Common myeloid progenitor, CD34-positive (primary cell): ENCODE results near the gene SUN1.

Source experiments
- CTCF ChIA-PET: fragments of 350-600 bp; sonication (Branson Sonifier 250); formaldehyde crosslinking; loops from one replicate; lab custom pipeline; 2021; ENCODE audit warnings: antibody characterized with exemption; lab: Charles Lee
- POLR2A ChIA-PET: fragments of 350-600 bp; sonication (Branson Sonifier 250); formaldehyde crosslinking; loops from one replicate; lab custom pipeline; 2021; ENCODE audit warnings: antibody characterized with exemption; lab: Charles Lee
- DNase-seq, 3 donors: peaks; one replicate each; pipeline versions ENCODE4 v3.0.0 to v3.0.0-alpha.2; 2013
- H3K27ac ChIP-seq, 2 experiments: 1 replicate in 1 of 2; 2 replicates in 1 of 2; pipeline ENCODE4 v1.7.0; 2013; ENCODE audit warnings: inconsistent platforms in 2 of 2, low read length in 2 of 2, mild to moderate bottlenecking in 2 of 2, low read depth in 1 of 2, moderate library complexity in 1 of 2; ENCODE audit not compliant: severe bottlenecking in 2 of 2, insufficient read depth in 1 of 2, poor library complexity in 1 of 2
- H3K27me3 ChIP-seq, 5 experiments: replicated peaks in 2 of 5; 1 replicate in 3 of 5; 2 replicates in 2 of 5; pipeline versions ENCODE4 v1.6.1 to v1.7.0; 2013; ENCODE audit warnings: low read length in 4 of 5, mild to moderate bottlenecking in 2 of 5, moderate library complexity in 2 of 5, inconsistent platforms in 1 of 5; ENCODE audit not compliant: insufficient read depth in 5 of 5, control insufficient read depth in 4 of 5
- H3K36me3 ChIP-seq, 4 experiments: 1 replicate in 2 of 4; 2 replicates in 2 of 4; pipeline versions ENCODE4 v1.6.1 to v1.7.0; 2013; ENCODE audit warnings: low read length in 3 of 4, control low read depth in 1 of 4, mild to moderate bottlenecking in 1 of 4; ENCODE audit not compliant: control insufficient read depth in 4 of 4, insufficient read depth in 4 of 4
- H3K4me1 ChIP-seq, 4 experiments: 1 replicate in 3 of 4; 2 replicates in 1 of 4; pipeline versions ENCODE4 v1.6.1 to v1.7.1; 2013; ENCODE audit warnings: low read length in 3 of 4, mild to moderate bottlenecking in 3 of 4, control low read depth in 1 of 4, inconsistent platforms in 1 of 4, moderate library complexity in 1 of 4; ENCODE audit not compliant: control insufficient read depth in 4 of 4, insufficient read depth in 4 of 4; ENCODE audit errors: control extremely low read depth in 1 of 4
- H3K4me3 ChIP-seq, 7 experiments: 1 replicate in 4 of 7; 2 replicates in 3 of 7; pipeline versions ENCODE4 v1.5.1 to v1.7.0; 2013; ENCODE audit warnings: mild to moderate bottlenecking in 7 of 7, low read length in 6 of 7, moderate library complexity in 6 of 7, inconsistent platforms in 2 of 7, low read depth in 2 of 7, control low read depth in 1 of 7; ENCODE audit not compliant: insufficient read depth in 4 of 7, control insufficient read depth in 1 of 7; ENCODE audit errors: extremely low read depth in 1 of 7
- H3K9me3 ChIP-seq, 5 experiments: 1 replicate in 4 of 5; 2 replicates in 1 of 5; pipeline versions ENCODE4 v1.6.1 to v1.7.1; 2013; ENCODE audit warnings: low read length in 4 of 5, mild to moderate bottlenecking in 2 of 5, inconsistent platforms in 1 of 5, low read depth in 1 of 5, moderate library complexity in 1 of 5; ENCODE audit not compliant: control insufficient read depth in 4 of 5, insufficient read depth in 2 of 5; ENCODE audit errors: control extremely low read depth in 1 of 5
- WGBS: methylation state at CpG from one replicate; pipeline ENCODE4 v1.1.5; 2013; ENCODE audit not compliant: insufficient coverage; 5-methylcytosine and 5-hydroxymethylcytosine counted together

The SUN1 gene

DNA sequence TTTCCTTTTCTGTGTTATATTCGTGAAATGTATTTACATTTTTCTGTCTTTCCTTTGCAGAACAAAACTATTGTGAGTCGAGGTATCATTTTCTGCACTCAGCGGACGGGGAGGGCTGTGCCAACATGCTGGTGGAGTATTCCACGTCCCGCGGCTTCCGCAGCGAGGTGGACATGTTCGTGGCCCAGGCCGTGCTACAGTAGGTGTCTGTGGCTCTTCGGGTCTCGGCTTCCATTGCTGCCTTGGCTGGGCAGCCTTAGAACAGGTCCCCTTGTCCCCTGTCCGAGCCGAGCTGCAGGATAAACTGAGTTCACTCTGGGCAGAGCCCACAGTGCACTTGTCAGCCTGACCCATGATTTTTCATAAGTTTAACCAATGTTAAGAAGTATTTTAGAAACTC, 58.6 kb downstream of the SUN1 start:
- Histone ChIP-seq H3K27ac (no peak overlapping the region), H3K27me3 (no peaks in the 10 kb centered on the region), H3K4me3 (no peak overlapping the region), H3K4me1 (no peaks in the 10 kb centered on the region), H3K36me3 (peaks cover 3 to 92% (median 68%) of the 10 kb centered on the region in 4 experiments), H3K9me3 (no peaks in the 10 kb centered on the region)
- ChIA-PET CTCF (no interaction called here), POLR2A (no interaction called here)
- 96% methylated on average over 15 of the region's 15 CpGs for WGBS
- DNase-seq, result no peak

DNA sequence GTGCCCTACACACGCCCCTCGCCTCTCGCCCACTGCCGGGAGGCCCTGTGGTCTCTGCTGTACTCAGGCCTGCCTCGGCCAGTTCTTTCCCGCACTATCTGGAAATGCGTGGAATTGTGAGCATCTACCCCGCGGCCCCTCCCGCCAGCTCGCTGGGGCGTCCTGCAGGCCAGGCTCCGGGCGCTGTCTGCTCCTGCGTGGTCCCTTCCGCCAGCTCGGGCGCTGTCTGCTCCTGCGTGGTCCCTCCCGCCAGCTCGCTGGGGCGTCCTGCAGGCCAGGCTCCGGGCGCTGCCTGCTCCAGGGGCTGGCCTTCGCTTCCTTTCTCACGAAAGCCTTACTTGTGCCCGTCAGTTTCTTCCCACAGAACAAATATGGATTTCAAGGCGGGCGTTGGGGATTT, 59.0 kb downstream of the SUN1 start:
- H3K36me3 ChIP-seq, result peaks cover 3 to 92% (median 70%) of the 10 kb centered on the region in 4 experiments
- CTCF ChIA-PET, result interaction anchor here (1.0 kb wide), 1 partner anchor 9 kb away, joined by 3 read pairs; no protein-coding TSS in a partner anchor
- H3K4me1 ChIP-seq, result no peaks in the 10 kb centered on the region
- H3K9me3 ChIP-seq, result no peaks in the 10 kb centered on the region
- no peak overlapping the region for H3K27ac ChIP-seq
- WGBS, result 99% methylated on average over 20 of the region's 29 CpGs
- H3K27me3 ChIP-seq, result no peaks in the 10 kb centered on the region
- H3K4me3 ChIP-seq, result no peak overlapping the region
- DNase-seq, result no peak
- POLR2A ChIA-PET, result no interaction called here

DNA sequence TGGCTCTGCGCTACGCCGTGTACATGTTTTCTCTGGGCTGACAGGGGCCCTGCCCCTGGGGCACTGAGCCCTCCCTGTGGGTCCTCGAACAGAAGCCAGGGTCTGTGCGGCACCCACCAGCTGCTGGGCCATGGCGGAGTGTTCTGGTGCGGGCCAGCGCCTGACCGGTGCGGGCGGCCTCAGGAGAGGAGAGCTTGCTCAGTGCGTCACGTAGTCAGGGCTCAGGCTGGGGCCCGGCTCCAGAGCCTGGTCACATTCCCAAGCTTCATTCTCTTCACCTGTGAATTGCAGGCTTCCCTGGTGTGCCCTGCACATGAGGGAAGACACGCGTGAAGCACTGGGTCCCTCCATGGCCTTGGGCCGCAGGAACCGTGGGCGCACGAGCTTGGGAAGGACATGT, 59.5 kb downstream of the SUN1 start:
- WGBS, result 100% methylated on average over 16 of the region's 20 CpGs
- Histone ChIP-seq H3K27ac (no peak overlapping the region), H3K4me3 (no peak overlapping the region), H3K4me1 (no peaks in the 10 kb centered on the region), H3K9me3 (no peaks in the 10 kb centered on the region), H3K27me3 (no peaks in the 10 kb centered on the region), H3K36me3 (peaks cover 3 to 92% (median 71%) of the 10 kb centered on the region in 4 experiments)
- ChIA-PET CTCF (interaction anchor here (1.0 to 1.2 kb wide), 2 partner anchors 9 to 12 kb away, joined by 3 read pairs; no protein-coding TSS in a partner anchor), POLR2A (no interaction called here)
- no peak for DNase-seq

DNA sequence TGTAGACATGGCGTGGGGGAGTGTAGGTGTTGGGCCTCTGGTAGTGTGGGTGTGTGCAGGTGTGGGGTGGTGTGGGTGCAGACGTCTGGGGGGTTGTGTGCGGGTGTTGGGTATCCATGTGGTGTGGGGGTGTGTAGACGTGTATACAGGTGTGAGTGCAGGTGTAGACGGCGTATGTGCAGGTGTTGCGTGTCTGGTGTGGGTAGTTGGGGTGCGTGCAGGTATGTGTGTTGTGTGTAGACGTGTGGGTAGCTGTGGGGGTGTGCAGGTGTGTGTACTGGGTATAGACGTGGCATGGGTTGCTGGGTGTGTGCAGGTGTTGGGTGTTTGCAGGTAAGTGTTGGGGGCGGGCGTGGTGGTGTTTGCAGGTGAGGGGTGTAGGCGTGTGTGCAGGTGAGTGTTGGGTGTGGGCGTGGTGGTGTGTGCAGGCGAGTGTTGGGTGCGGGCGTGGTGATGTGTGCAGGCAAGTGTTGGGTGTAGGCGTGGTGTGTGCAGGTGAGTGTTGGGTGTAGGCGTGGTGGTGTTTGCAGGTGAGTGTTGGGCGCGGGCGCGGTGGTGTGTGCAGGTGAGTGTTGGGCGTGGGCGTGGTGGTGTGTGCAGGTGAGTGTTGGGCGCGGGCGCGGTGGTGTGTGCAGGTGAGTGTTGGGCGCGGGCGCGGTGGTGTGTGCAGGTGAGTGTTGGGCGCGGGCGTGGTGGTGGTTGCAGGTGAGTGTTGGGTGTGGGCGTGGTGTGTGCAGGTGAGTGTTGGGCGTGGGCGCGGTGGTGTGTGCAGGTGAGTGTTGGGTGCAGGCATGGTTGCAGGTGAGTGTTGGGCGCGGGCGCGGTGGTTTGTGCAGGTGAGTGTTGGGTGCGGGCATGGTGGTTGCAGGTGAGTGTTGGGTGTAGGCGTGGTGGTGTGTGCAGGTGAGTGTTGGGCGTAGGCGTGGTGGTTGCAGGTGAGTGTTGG, 60.6 kb downstream of the SUN1 start:
- no peak for DNase-seq
- H3K27ac ChIP-seq, result no peak overlapping the region
- no peaks in the 10 kb centered on the region for H3K9me3 ChIP-seq
- H3K36me3 ChIP-seq, result peaks cover 3 to 90% (median 73%) of the 10 kb centered on the region in 4 experiments
- no peak overlapping the region for H3K4me3 ChIP-seq
- H3K27me3 ChIP-seq, result no peaks in the 10 kb centered on the region
- CTCF ChIA-PET, result interaction anchor here (1.1 to 1.2 kb wide), 2 partner anchors 13 to 14 kb away, joined by 3 read pairs; no protein-coding TSS in a partner anchor
- POLR2A ChIA-PET, result no interaction called here
- 100% methylated on average over 6 of the region's 48 CpGs for WGBS
- H3K4me1 ChIP-seq, result no peaks in the 10 kb centered on the region

DNA sequence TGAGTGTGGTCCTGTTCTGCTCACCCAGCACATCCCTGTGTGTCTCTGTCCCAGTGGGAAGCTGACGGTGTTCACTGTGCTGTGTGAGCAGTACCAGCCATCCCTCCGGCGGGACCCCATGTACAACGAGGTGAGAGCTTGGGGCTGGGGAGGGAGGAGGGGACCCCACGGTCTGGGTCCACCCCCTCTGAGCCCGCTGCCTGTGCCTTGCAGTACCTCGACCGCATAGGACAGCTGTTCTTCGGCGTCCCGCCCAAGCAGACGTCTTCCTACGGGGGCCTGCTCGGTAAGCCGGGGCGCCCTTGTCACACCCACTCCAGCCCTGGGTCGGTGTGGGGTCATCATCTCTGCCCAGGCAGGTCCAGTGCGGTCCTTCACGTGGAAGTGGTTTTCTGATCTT, 61.4 kb downstream of the SUN1 start:
- 98% methylated on average over 15 of the region's 19 CpGs for WGBS
- no peaks in the 10 kb centered on the region for H3K9me3 ChIP-seq
- no peak overlapping the region for H3K27ac ChIP-seq
- ChIA-PET POLR2A (no interaction called here), CTCF (interaction anchor here (1.1 kb wide), 1 partner anchor 14 kb away, joined by 3 read pairs; no protein-coding TSS in a partner anchor)
- peaks cover 3 to 89% (median 74%) of the 10 kb centered on the region in 4 experiments for H3K36me3 ChIP-seq
- DNase-seq, result no peak
- H3K4me3 ChIP-seq, result no peak overlapping the region
- H3K4me1 ChIP-seq, result no peaks in the 10 kb centered on the region
- H3K27me3 ChIP-seq, result no peaks in the 10 kb centered on the region

DNA sequence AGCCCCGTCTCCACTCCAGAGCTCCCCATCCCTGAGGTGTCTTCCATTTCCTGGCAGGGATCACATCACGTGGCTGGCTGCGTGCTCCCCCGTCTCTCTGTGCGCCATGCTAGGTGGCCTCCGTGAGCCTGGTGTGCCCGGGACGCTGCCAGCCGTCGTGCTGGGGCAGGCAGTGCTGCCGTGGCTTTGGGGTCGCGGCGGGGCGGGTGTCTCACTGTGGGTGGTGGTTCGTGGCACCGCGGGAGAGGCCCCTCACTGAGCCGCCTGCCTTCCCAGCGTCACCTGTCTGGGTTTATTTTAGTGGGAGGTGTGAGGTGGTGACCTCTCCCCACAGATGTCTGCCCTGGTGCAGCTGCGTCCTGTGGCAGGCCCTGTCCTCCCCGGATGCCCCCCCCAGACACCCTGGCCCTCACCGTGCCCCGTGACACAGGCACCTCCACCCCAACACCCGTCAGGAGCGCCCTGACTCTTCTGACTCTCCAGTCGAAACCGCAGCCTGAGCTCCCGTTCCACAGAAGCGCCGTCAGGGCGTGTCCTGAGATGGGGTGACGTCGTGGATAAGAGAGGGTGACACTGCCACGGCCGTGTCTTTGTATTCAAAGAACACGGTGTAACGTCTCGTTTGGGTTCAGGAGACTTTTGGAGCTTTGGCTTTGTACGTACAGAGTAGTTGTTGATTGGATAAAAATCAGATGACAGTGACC, 62.0 kb downstream of the SUN1 start:
- DNase-seq, result no peak
- Histone ChIP-seq H3K27me3 (no peaks in the 10 kb centered on the region), H3K4me1 (no peaks in the 10 kb centered on the region), H3K9me3 (no peaks in the 10 kb centered on the region), H3K36me3 (peaks cover 3 to 88% (median 68%) of the 10 kb centered on the region in 4 experiments), H3K27ac (no peak overlapping the region), H3K4me3 (no peak overlapping the region)
- POLR2A ChIA-PET, result no interaction called here
- WGBS, result 97% methylated on average over 34 of the region's 40 CpGs
- CTCF ChIA-PET, result interaction anchor here (1.1 kb wide), 1 partner anchor 13 kb away, joined by 3 read pairs; no protein-coding TSS in a partner anchor
